Measurements from ENCODE around the gene KDM4D.

KDM4D gene

DNA sequence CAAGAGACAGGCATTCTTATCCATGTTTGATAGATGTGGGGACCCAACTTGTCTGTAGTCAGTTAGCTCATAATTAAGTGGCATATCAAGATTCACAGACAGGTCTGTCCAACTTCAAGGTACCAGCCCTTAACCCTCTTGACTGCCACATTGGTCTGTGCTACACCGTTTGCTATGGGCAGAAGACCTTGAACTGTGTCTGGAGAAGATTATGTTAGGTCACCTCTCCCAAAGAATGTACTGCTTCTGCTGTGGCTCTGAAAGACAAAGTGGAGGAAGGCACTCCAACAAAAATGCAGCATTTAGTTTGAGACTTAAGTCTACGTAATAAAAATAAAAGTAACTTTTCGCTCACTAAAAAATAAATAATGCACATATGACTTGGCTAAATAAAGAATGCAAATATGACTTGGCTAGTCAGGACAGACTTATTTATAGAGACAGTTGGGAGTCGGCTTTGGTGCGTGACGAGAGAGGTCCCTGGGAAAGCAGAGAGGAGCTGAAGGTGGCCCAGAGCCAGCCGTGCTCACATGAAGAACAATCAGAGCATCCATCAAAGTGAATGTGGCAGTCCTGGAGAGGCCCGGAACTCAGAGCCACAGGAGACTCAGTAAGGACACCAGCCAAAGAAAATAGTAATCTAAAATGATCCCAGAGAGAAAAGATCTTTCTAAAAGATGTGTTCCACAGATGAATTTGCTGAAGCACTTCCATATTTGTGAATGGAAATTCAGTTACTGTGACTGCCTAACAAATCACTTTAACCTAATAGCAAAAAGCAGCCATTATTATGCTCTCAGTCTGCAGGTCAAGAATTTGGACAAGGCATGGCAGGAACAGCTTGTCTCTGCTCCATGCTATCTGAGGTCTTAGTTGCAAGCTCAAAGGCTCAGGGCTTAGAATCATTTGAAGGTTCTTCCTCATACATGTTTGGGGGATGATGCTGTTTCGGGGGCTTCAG is 35.1 kb upstream of the KDM4D start:
- DNase-seq (ENCODE audit: low read depth) = no peak
- no peak overlapping the region for H3K4me3 ChIP-seq (ENCODE audit: low read length)

DNA sequence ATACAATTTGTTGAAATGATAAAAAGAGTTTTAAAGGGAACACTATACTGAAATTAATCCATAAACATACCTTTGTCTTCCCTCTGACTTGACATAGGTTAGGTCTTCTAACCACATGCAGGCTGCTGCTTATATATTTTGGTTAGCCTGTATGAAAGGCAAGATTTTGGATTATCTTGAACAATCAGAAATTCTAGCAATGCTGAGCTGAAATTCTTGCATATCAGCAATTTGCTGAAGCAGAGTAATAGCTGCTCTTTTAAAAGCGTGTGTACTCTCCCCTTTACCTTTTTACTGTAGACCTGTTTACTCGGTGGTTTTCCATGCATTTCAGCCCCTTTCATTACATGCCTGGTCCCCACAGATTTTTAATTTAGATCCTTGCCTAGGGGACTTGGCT is 34.2 kb upstream of the KDM4D start:
- no peak overlapping the region for H3K4me3 ChIP-seq (ENCODE audit: low read length)
- TF ChIP-seq, protein P1, sequence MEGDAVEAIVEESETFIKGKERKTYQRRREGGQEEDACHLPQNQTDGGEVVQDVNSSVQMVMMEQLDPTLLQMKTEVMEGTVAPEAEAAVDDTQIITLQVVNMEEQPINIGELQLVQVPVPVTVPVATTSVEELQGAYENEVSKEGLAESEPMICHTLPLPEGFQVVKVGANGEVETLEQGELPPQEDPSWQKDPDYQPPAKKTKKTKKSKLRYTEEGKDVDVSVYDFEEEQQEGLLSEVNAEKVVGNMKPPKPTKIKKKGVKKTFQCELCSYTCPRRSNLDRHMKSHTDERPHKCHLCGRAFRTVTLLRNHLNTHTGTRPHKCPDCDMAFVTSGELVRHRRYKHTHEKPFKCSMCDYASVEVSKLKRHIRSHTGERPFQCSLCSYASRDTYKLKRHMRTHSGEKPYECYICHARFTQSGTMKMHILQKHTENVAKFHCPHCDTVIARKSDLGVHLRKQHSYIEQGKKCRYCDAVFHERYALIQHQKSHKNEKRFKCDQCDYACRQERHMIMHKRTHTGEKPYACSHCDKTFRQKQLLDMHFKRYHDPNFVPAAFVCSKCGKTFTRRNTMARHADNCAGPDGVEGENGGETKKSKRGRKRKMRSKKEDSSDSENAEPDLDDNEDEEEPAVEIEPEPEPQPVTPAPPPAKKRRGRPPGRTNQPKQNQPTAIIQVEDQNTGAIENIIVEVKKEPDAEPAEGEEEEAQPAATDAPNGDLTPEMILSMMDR (conservative IDR thresholded peaks at IDR 0.05; ENCODE audit: low read depth, low read length) = no peak

More for the DNA sequence above, 35.1 kb upstream of the KDM4D start:
- TF ChIP-seq, protein P1 (conservative IDR thresholded peaks at IDR 0.05; ENCODE audit: low read depth, low read length) = no peak

DNA sequence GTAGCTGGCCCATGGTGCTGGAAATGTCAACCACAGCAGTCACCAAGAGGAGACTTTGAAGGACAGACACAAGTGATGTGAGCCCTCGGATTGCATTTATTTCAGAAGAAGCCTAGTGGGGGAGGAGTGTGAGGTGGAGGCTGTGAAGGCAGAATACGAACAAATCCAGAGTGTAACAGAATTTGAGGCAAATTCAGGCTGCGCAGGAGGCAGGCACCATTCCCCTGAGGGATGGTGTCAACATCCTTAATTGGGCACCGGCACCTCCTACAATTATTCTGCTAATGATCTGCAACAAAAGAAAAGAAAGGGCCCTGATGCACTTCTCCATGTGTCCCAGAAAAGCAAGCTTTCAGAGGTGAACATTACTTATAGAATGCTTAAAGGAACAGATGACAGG is 32.4 kb upstream of the KDM4D start:
- TF ChIP-seq, protein P1 (conservative IDR thresholded peaks at IDR 0.05; ENCODE audit: low read depth, low read length) = no peak
- no peak for DNase-seq (ENCODE audit: low read depth)
- H3K4me3 ChIP-seq (ENCODE audit: low read length) = no peak overlapping the region

More for the DNA sequence above, 34.2 kb upstream of the KDM4D start:
- DNase-seq (ENCODE audit: low read depth) = no peak

DNA sequence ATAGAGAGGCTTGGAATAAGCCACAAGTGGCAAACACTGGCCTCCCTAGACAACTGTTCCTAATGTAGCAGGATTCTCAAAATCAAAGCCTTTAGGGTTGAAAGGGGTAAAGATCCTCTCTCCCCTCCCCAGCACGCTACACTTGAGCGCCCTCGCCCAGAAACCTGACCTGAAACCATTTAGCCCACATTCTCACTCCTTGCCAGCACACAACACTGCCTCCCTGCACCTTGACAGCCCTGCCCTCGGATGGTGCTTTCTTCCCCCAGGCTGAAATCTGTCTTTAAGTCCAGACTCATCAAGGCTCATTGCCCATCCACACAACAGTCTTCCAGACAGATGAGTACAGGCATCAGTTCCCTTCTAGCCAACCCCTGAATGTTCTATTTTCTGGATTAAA is 26.7 kb upstream of the KDM4D start:
- TF ChIP-seq, protein P1 (conservative IDR thresholded peaks at IDR 0.05; ENCODE audit: low read depth, low read length) = no peak
- no peak overlapping the region for H3K4me3 ChIP-seq (ENCODE audit: low read length)
- DNase-seq (ENCODE audit: low read depth) = no peak

DNA sequence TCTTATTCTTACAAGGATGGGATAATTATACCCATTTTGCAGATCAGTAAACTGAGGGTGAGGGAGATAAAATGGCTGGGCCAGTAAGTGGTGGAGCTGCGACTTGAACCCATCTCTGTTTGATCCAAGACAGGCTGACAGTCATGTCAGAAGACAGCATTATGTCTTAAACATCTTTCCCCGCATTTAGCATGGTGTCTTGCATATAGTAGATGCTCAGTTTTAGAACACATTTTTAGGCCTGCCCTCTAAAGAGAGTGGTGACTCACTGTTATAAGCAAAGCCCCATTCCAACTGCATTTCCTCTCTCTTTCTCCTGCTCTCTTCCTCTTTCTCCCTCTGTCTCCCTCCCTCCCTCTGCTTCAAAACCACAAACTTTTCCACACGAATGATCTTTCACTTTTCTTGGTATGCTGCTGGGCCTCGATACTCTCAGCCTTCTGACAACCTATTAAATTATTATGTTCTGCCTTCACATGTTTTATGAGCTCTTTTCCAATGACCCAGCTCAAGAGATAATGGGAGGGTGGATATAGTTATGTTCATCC is 25.4 kb upstream of the KDM4D start:
- H3K4me3 ChIP-seq (ENCODE audit: low read length) = no peak overlapping the region
- TF ChIP-seq, protein P1 (conservative IDR thresholded peaks at IDR 0.05; ENCODE audit: low read depth, low read length) = no peak
- peak; percentile 37 for DNase-seq (ENCODE audit: low read depth)

DNA sequence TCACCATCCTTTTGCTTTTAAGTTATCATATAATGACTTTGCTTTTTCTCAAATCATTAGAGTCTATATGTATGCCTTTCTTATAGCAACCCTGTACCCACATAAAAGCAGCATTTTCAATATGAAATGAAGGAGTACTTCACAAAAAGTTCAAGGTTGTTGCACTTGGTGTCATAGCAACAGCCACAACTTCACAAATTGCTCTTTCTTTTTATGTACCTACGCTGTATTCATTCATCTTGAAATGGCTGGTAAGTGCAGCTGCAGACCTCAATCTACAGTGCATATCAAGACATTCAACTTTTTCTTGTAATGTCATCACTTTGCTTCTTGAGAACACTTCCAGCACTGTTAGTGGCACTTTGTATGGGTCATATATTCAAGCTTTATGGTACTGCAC is 18.8 kb upstream of the KDM4D start:
- TF ChIP-seq, protein P1 (conservative IDR thresholded peaks at IDR 0.05; ENCODE audit: low read depth, low read length) = no peak
- DNase-seq (ENCODE audit: low read depth) = no peak

More for the DNA sequence above, 18.8 kb upstream of the KDM4D start:
- no peak overlapping the region for H3K4me3 ChIP-seq (ENCODE audit: low read length)

Measured in retinal pigment epithelial cell (primary cell).